22Rv1 (cell line): ENCODE results near the gene HS3ST3A1.

ENCODE experiments used
- ZFX ChIP-seq: fragments of 450-650 bp; IDR thresholded peaks from 2 replicates; pipeline ENCODE4 v1.6.1; 2017; ENCODE audit warnings: antibody characterized with exemption, borderline replicate concordance
- TF ChIP-seq, protein P1 (sequence below): fragments of 450-650 bp; IDR thresholded peaks from 2 replicates; pipeline ENCODE4 v1.5.1; 2017; ENCODE audit warnings: mild to moderate bottlenecking

DNA sequence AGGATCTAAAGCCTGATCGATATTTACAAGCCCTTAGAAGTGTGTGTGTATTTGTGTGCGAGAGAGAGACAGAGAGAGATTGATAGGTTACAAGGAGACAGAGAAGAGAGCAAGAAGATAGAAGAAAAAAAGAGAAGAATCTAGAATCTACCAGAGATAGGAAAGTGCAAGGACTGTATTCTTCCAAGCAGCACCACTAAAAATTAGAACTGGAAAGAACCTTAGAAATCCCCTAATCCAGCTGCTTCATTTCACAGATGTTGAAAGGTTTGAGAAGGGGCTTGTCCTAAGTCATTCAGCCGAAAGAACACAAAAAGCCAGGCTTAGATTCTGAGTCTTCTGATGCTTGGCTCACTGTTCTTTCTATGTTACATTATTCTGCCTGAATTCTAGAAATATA is 92.2 kb downstream of the HS3ST3A1 start:
- TF ChIP-seq, protein P1, sequence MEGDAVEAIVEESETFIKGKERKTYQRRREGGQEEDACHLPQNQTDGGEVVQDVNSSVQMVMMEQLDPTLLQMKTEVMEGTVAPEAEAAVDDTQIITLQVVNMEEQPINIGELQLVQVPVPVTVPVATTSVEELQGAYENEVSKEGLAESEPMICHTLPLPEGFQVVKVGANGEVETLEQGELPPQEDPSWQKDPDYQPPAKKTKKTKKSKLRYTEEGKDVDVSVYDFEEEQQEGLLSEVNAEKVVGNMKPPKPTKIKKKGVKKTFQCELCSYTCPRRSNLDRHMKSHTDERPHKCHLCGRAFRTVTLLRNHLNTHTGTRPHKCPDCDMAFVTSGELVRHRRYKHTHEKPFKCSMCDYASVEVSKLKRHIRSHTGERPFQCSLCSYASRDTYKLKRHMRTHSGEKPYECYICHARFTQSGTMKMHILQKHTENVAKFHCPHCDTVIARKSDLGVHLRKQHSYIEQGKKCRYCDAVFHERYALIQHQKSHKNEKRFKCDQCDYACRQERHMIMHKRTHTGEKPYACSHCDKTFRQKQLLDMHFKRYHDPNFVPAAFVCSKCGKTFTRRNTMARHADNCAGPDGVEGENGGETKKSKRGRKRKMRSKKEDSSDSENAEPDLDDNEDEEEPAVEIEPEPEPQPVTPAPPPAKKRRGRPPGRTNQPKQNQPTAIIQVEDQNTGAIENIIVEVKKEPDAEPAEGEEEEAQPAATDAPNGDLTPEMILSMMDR, result no peak
- TF ChIP-seq ZFX, result no peak
